H1 (cell line): Measurements from ENCODE around the gene PPP1CA. TPM values are rescaled to one million over a fixed set of nuclear protein-coding genes. Genes with fewer than 3 reads are reported as not detected.

Source experiments
- CTCF ChIA-PET: fragments of 300-600 bp; sonication (Branson Sonifier 250); formaldehyde crosslinking; loops from one replicate; lab custom pipeline; 2021; ENCODE audit not compliant: partially characterized antibody; lab: Charles Lee
- POLR2A ChIA-PET: fragments of 300-600 bp; sonication (Branson Sonifier 250); formaldehyde crosslinking; loops from one replicate; lab custom pipeline; 2021; ENCODE audit warnings: inconsistent platforms; ENCODE audit not compliant: partially characterized antibody; lab: Charles Lee
- DNase-seq, 2 experiments: peaks; one replicate each; pipeline versions ENCODE4 v3.0.0 to v3.0.0-alpha.2; 2010 to 2022; ENCODE audit warnings: low spot score in 2 of 2, low read depth in 1 of 2, mixed read lengths in 1 of 2
- FAIRE-seq: peaks from 2 replicates; lab custom pipeline; 2011; peaks lifted over from hg19 to GRCh38; lab: Jason Lieb, UNC
- H2AFZ ChIP-seq: 2 replicates; pipeline ENCODE4 v1.8.1; 2012; ENCODE audit warnings: low read length, inconsistent platforms
- H2AK5ac ChIP-seq: 2 replicates; pipeline ENCODE4 v1.6.1; 2013; ENCODE audit warnings: low read depth, low read length
- H2BK120ac ChIP-seq: replicated peaks from 2 replicates; pipeline ENCODE3; 2013; ENCODE audit warnings: low read depth, low read length, inconsistent platforms
- H2BK12ac ChIP-seq: 2 replicates; pipeline ENCODE4 v1.6.1; 2013; ENCODE audit warnings: low read depth, low read length
- H2BK15ac ChIP-seq: 2 replicates; pipeline ENCODE4 v1.6.1; 2013; ENCODE audit warnings: low read length
- H2BK20ac ChIP-seq: 2 replicates; pipeline ENCODE4 v1.6.1; 2013; ENCODE audit warnings: low read length
- H2BK5ac ChIP-seq: 2 replicates; pipeline ENCODE4 v1.6.1; 2013; ENCODE audit warnings: low read depth, low read length
- H3K14ac ChIP-seq: 2 replicates; pipeline ENCODE4 v1.6.1; 2013; ENCODE audit warnings: inconsistent platforms; ENCODE audit not compliant: insufficient read length
- H3K18ac ChIP-seq: 2 replicates; pipeline ENCODE4 v1.6.1; 2013; ENCODE audit warnings: low read length; ENCODE audit errors: extremely low read depth
- H3K23ac ChIP-seq: 2 replicates; pipeline ENCODE4 v1.6.1; 2013; ENCODE audit warnings: inconsistent platforms; ENCODE audit not compliant: insufficient read length
- H3K23me2 ChIP-seq: 2 replicates; pipeline ENCODE4 v1.6.1; 2013; ENCODE audit warnings: low read depth, low read length
- H3K27ac ChIP-seq: 2 replicates; pipeline ENCODE4 v1.6.1; 2011; ENCODE audit warnings: low read depth, low read length, inconsistent platforms
- H3K27me3 ChIP-seq, 4 experiments: replicated peaks in 1 of 4; 1 replicate in 1 of 4; 2 replicates in 3 of 4; pipeline versions ENCODE4 v1.6.1 to v1.8.1; 2011 to 2013; ENCODE audit warnings: low read length in 3 of 4, mild to moderate bottlenecking in 3 of 4, inconsistent platforms in 2 of 4, mixed read lengths in 2 of 4, moderate library complexity in 1 of 4; ENCODE audit not compliant: control insufficient read depth in 3 of 4, insufficient read depth in 3 of 4; ENCODE audit errors: extremely low read depth in 1 of 4
- H3K36me3 ChIP-seq, 4 experiments: 2 replicates each; pipeline versions ENCODE4 v1.6.1 to v1.8.1; 2011 to 2013; ENCODE audit warnings: mild to moderate bottlenecking in 4 of 4, low read length in 3 of 4, moderate library complexity in 2 of 4, control low read depth in 1 of 4, inconsistent platforms in 1 of 4; ENCODE audit not compliant: insufficient read depth in 4 of 4, control insufficient read depth in 2 of 4
- H3K4ac ChIP-seq: replicated peaks from 2 replicates; pipeline ENCODE3; 2013; ENCODE audit warnings: low read length, low read depth, mixed read lengths, inconsistent platforms; ENCODE audit not compliant: insufficient read length
- H3K4me1 ChIP-seq, 4 experiments: replicated peaks in 1 of 4; 1 replicate in 1 of 4; 2 replicates in 3 of 4; pipeline versions ENCODE4 v1.6.1 to v1.8.1; 2011 to 2013; ENCODE audit warnings: low read length in 3 of 4, inconsistent platforms in 2 of 4, mixed read lengths in 1 of 4; ENCODE audit not compliant: insufficient read depth in 4 of 4, control insufficient read depth in 3 of 4
- H3K4me2 ChIP-seq, 2 experiments: 2 replicates each; pipeline versions ENCODE4 v1.6.1 to v1.8.1; 2011 to 2013; ENCODE audit warnings: low read depth in 2 of 2, low read length in 2 of 2, control low read depth in 1 of 2, inconsistent platforms in 1 of 2, mild to moderate bottlenecking in 1 of 2; ENCODE audit not compliant: insufficient read depth in 1 of 2
- H3K4me3 ChIP-seq, 4 experiments: fragments of 200-600, 300-600 bp in 1 of 4; sonication (generic), shearing (Covaris generic), sonication (Bioruptor Twin) in 1 of 4; 2 replicates each; pipeline versions ENCODE4 v1.5.1 to v1.8.1; 2011 to 2016; ENCODE audit warnings: low read length in 4 of 4, low read depth in 3 of 4, control low read depth in 2 of 4, inconsistent platforms in 2 of 4, mild to moderate bottlenecking in 2 of 4, mixed read lengths in 1 of 4, moderate library complexity in 1 of 4; ENCODE audit not compliant: insufficient read depth in 2 of 4; ENCODE audit errors: extremely low read depth in 1 of 4
- H3K56ac ChIP-seq: replicated peaks from 2 replicates; pipeline ENCODE3; 2013; ENCODE audit warnings: low read depth, mild to moderate bottlenecking, mixed read lengths, low read length, inconsistent platforms; ENCODE audit not compliant: insufficient read length
- H3K79me1 ChIP-seq: 2 replicates; pipeline ENCODE4 v1.6.1; 2013; ENCODE audit warnings: low read depth, low read length, control low read depth
- H3K79me2 ChIP-seq, 2 experiments: 2 replicates each; pipeline versions ENCODE4 v1.6.1 to v1.8.1; 2012 to 2013; ENCODE audit warnings: low read length in 2 of 2, mild to moderate bottlenecking in 2 of 2, inconsistent platforms in 1 of 2; ENCODE audit not compliant: insufficient read depth in 2 of 2, control insufficient read depth in 1 of 2
- H3K9ac ChIP-seq, 4 experiments: replicated peaks in 1 of 4; 1 replicate in 1 of 4; 2 replicates in 3 of 4; pipeline versions ENCODE4 v1.6.1 to v1.8.1; 2011 to 2013; ENCODE audit warnings: low read depth in 3 of 4, low read length in 3 of 4, control low read depth in 2 of 4, mild to moderate bottlenecking in 2 of 4, moderate library complexity in 2 of 4, inconsistent platforms in 1 of 4; ENCODE audit errors: extremely low read depth in 1 of 4
- H3K9me3 ChIP-seq, 2 experiments: 2 replicates each; pipeline versions ENCODE4 v1.6.1 to v1.8.1; 2012 to 2013; ENCODE audit warnings: mild to moderate bottlenecking in 2 of 2, moderate library complexity in 2 of 2, control low read depth in 1 of 2, inconsistent platforms in 1 of 2, low read depth in 1 of 2, low read length in 1 of 2, mixed read lengths in 1 of 2; ENCODE audit not compliant: insufficient read depth in 2 of 2
- H4K20me1 ChIP-seq, 2 experiments: replicated peaks in 1 of 2; 2 replicates each; pipeline versions ENCODE3 to v1.8.1; 2011 to 2013; ENCODE audit warnings: inconsistent platforms in 2 of 2, low read length in 2 of 2, mild to moderate bottlenecking in 1 of 2; ENCODE audit not compliant: insufficient read depth in 2 of 2, control insufficient read depth in 1 of 2
- H4K5ac ChIP-seq: 2 replicates; pipeline ENCODE4 v1.6.1; 2013; ENCODE audit warnings: low read length, low read depth, mixed read lengths, inconsistent platforms; ENCODE audit not compliant: insufficient read length
- H4K8ac ChIP-seq: 2 replicates; pipeline ENCODE4 v1.8.0; 2013; ENCODE audit warnings: mild to moderate bottlenecking, moderate library complexity, low read length, inconsistent platforms; ENCODE audit not compliant: insufficient read depth; ENCODE audit errors: extremely low read depth
- H4K91ac ChIP-seq: replicated peaks from 2 replicates; pipeline ENCODE3; 2013; ENCODE audit warnings: low read length, mixed read lengths, inconsistent platforms; ENCODE audit not compliant: insufficient read length
- EGR1 ChIP-seq: IDR thresholded peaks from 2 replicates; pipeline ENCODE4 v1.6.1; 2011; ENCODE audit warnings: low read depth, low read length, borderline replicate concordance
- POU5F1 ChIP-seq: IDR thresholded peaks from 2 replicates; pipeline ENCODE4 v1.6.1; 2011; ENCODE audit warnings: low read depth, mild to moderate bottlenecking, low read length, moderate library complexity
- WGBS, 2 experiments: shearing (Covaris generic) in 1 of 2; methylation state at CpG; one replicate each; pipeline versions ENCODE4 v1.1.6 to v1.1.7; 2013 to 2015; ENCODE audit warnings: low lambda C conversion rate in 2 of 2, mixed read lengths in 2 of 2, inconsistent platforms in 1 of 2, low coverage in 1 of 2, missing lambda C conversion rate in 1 of 2; ENCODE audit not compliant: insufficient replicate concordance in 2 of 2, insufficient coverage in 1 of 2, insufficient read length in 1 of 2; ENCODE audit errors: extremely low coverage in 1 of 2, missing lambda C conversion rate in 1 of 2; 5-methylcytosine and 5-hydroxymethylcytosine counted together
- polyA plus RNA-seq, 7 experiments: library from polyadenylated mRNA; depleted of rRNA in 3 of 7; stranded (reverse) in 5 of 7; unstranded in 2 of 7; fragments of >200 nt in 5 of 7; fragments of 200-250 nt in 2 of 7; gene quantifications; 1 replicate in 5 of 7; 2 replicates in 1 of 7; 4 replicates in 1 of 7; pipeline versions ENCODE4 v1.2.1 to v1.2.3, GENCODE V29; 2011 to 2013; ENCODE audit warnings: missing spikeins in 2 of 7, mixed read lengths in 2 of 7
- total RNA-seq: library from RNA; stranded (reverse); fragmentation: NEBNext Ultra II Directional; extraction: Animal tissue kit (Norgen Biotek cat#: 25700); gene quantifications from 2 replicates; pipeline ENCODE4 v1.2.1, GENCODE V29; 2021

Gene PPP1CA
- total and polyA plus RNA-seq, 2 of the 8 experiments (the other 6 are each of a cell fraction or from before 2014, with no cell fraction given), result 198 to 359 TPM

- Histone ChIP-seq H3K23ac (no peak overlapping the region), H3K36me3 (no peaks in the 10 kb centered on the region), H3K56ac (no peak overlapping the region), H4K20me1 (peaks cover 0 to 7% of the 10 kb centered on the region in 2 experiments), H2BK12ac (0 out of 2 replicates have a peak overlapping the region, but pooled peaks have one; percentile 9), H2BK20ac (no peak overlapping the region), H2BK15ac (no peak overlapping the region), H2BK5ac (no peak overlapping the region), H3K9me3 (no peaks in the 10 kb centered on the region), H3K4ac (no peak overlapping the region)
- DNase-seq, result no peak
- TF ChIP-seq POU5F1, result no peak
- no peak for TF ChIP-seq EGR1
- TF ChIP-seq, all 59 proteins: peak for 0
- Histone ChIP-seq H3K27ac (no peak overlapping the region), H3K23me2 (peaks cover 4% of the 10 kb centered on the region; the same call in 1 of the 2 replicates), H4K8ac (no peak overlapping the region), H3K4me1 (peaks cover 0 to 10% (median 6%) of the 10 kb centered on the region in 4 experiments; a peak in 5 of 7 replicates), H3K79me1 (peaks cover 3% of the 10 kb centered on the region), H3K4me3 (no peak overlapping the region), H2AFZ (no peak overlapping the region), H4K5ac (no peak overlapping the region), H2AK5ac (no peak overlapping the region), H2BK120ac (no peak overlapping the region), H3K14ac (no peak overlapping the region), H3K18ac (no peak overlapping the region), H3K27me3 (no peaks in the 10 kb centered on the region; a peak in 1 of 7 replicates), H3K79me2 (peaks cover 0 to 10% of the 10 kb centered on the region in 2 experiments; a peak in 2 of 4 replicates), H3K9ac (no peak overlapping the region), H4K91ac (no peak overlapping the region), H3K4me2 (no peak overlapping the region)
- WGBS, 2 experiments, result 86% methylated on average over 12 of the region's 13 CpGs; no CpG with 5 or more reads in 1 of the 2 experiments
- POLR2A ChIA-PET, result interaction anchor here (0.8 to 2.6 kb wide), 13 partner anchors 8 to 88 kb away, joined by 3 to 11 read pairs (median 4); partner anchors contain the start of genes POLD4, PTPRCAP and RAD9A
- CTCF ChIA-PET, result interaction anchor here (1.0 to 4.9 kb wide), 7 partner anchors 9 to 71 kb away, joined by 3 to 25 read pairs (median 4); partner anchors contain the start of gene POLD4
- FAIRE-seq, result no peak
Observed at GRCh38 chr11:67404515-67405195, 3.0 kb upstream of the PPP1CA start.
